ENCODE measurements around the gene HORMAD2.

HORMAD2 gene

DNA sequence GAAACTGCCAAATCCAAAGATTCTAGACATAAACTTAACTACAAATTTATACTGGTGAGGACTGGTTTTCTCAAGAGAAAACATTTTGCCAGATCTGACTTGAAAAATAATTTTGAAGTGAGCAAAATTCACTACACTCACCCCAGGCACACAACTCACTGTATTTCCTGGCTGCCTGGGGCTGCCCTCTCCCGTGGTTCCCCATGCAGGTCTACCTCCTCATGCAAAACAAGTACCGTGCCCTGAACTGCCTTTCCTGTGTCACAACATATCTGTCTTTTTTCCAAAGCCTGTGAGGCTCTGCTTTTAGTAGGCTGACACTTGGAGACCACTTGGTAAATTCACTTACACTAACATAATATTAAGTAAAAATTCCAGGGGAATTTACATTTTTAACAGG, 89.9 kb downstream of the HORMAD2 start:
- no peak overlapping the region for H3K4me3 ChIP-seq (ENCODE audit: low read depth, low read length)
- DNase-seq (ENCODE audit: low read depth): no peak
- TF ChIP-seq CTCF (conservative IDR thresholded peaks at IDR 0.05; ENCODE audit: low read depth, low read length): no peak

GRCh38 chr22:30171008-30171407, 90.7 kb downstream of the HORMAD2 start:
- no peak for TF ChIP-seq CTCF (conservative IDR thresholded peaks at IDR 0.05; ENCODE audit: low read depth, low read length)
- DNase-seq (ENCODE audit: low read depth): no peak
- H3K4me3 ChIP-seq (ENCODE audit: low read depth, low read length): no peak overlapping the region

- no peak for TF ChIP-seq CTCF (conservative IDR thresholded peaks at IDR 0.05; ENCODE audit: low read depth, low read length)
- no peak overlapping the region for H3K4me3 ChIP-seq (ENCODE audit: low read depth, low read length)
- no peak for DNase-seq (ENCODE audit: low read depth)
Observed at GRCh38 chr22:30175690-30176288, 95.5 kb downstream of the HORMAD2 start.

- DNase-seq (ENCODE audit: low read depth): no peak
- H3K4me3 ChIP-seq (ENCODE audit: low read depth, low read length): no peak overlapping the region
- no peak for TF ChIP-seq CTCF (conservative IDR thresholded peaks at IDR 0.05; ENCODE audit: low read depth, low read length)
Observed at GRCh38 chr22:30176431-30176830, 96.2 kb downstream of the HORMAD2 start.

GRCh38 chr22:30178181-30179126, 98.2 kb downstream of the HORMAD2 start:
- peak; percentile 41 for TF ChIP-seq CTCF (conservative IDR thresholded peaks at IDR 0.05; ENCODE audit: low read depth, low read length)
- H3K4me3 ChIP-seq (ENCODE audit: low read depth, low read length): no peak overlapping the region
- no peak for DNase-seq (ENCODE audit: low read depth)

- no peak overlapping the region for H3K4me3 ChIP-seq (ENCODE audit: low read depth, low read length)
- no peak for TF ChIP-seq CTCF (conservative IDR thresholded peaks at IDR 0.05; ENCODE audit: low read depth, low read length)
- no peak for DNase-seq (ENCODE audit: low read depth)
Observed at GRCh38 chr22:30180616-30181015, 100.4 kb downstream of the HORMAD2 start.
